Stimulated activated memory B cell treated with anti-CD40 and anti-IgM and Interleukin-4, amounts not matched to agents 10 μg/mL and 1 μg/mL and 100 μg/mL, for 72 hours (primary cell): ENCODE measurements around the gene RNF111.
A peak's percentile ranks its signal among the peaks of the same experiment; 100 is the strongest.
"Not testable (repeated sequence)": the region's sequence is repeated elsewhere in the genome, so short reads cannot be mapped to it uniquely, and the experiment has no call there.

Experiments used
- ATAC-seq: fragments of 150-1000 bp; cut with Tn5 transposase; 2 replicates; pipeline ENCODE4 v1.10.0; 2021
- H3K27ac Mint-ChIP-seq: one replicate; pipeline ENCODE4 v1.8.0; 2022; ENCODE audit warnings: mild to moderate bottlenecking, mixed read lengths
- H3K27me3 Mint-ChIP-seq: one replicate; pipeline ENCODE4 v1.8.0; 2022; ENCODE audit warnings: mixed read lengths
- H3K36me3 Mint-ChIP-seq: one replicate; pipeline ENCODE4 v1.8.0; 2022; ENCODE audit warnings: mixed read lengths
- H3K4me1 Mint-ChIP-seq: one replicate; pipeline ENCODE4 v1.8.0; 2022; ENCODE audit warnings: mixed read lengths
- H3K4me3 Mint-ChIP-seq: one replicate; pipeline ENCODE4 v1.8.0; 2022; ENCODE audit warnings: mild to moderate bottlenecking, moderate library complexity, mixed read lengths
- H3K9me3 Mint-ChIP-seq: one replicate; pipeline ENCODE4 v1.8.0; 2022; ENCODE audit warnings: mixed read lengths

The RNF111 gene

GRCh38 chr15:59124261-59124660 lies 136.8 kb downstream of the RNF111 start:
- no peak for ATAC-seq
- Mint-ChIP-seq H3K36me3 (peaks cover 29% of the 10 kb centered on the region), H3K27me3 (no peaks in the 10 kb centered on the region)

GRCh38 chr15:59125683-59126082 lies 138.2 kb downstream of the RNF111 start:
- not testable (repeated sequence) for H3K27me3 Mint-ChIP-seq, H3K27ac Mint-ChIP-seq, H3K4me3 Mint-ChIP-seq, ATAC-seq
- H3K9me3 Mint-ChIP-seq: peaks cover 23% of the 10 kb centered on the region
- peaks cover 43% of the 10 kb centered on the region for H3K36me3 Mint-ChIP-seq
- peaks cover 26% of the 10 kb centered on the region for H3K4me1 Mint-ChIP-seq

More at GRCh38 chr15:59124261-59124660, 136.8 kb downstream of the RNF111 start:
- Mint-ChIP-seq H3K27ac (no peak overlapping the region), H3K4me3 (no peak overlapping the region), H3K4me1 (peaks cover 24% of the 10 kb centered on the region), H3K9me3 (peaks cover 14% of the 10 kb centered on the region)

GRCh38 chr15:59127255-59127654 lies 139.8 kb downstream of the RNF111 start:
- not testable (repeated sequence) for ATAC-seq, H3K27ac Mint-ChIP-seq, H3K27me3 Mint-ChIP-seq, H3K4me3 Mint-ChIP-seq
- H3K36me3 Mint-ChIP-seq: peaks cover 52% of the 10 kb centered on the region
- H3K4me1 Mint-ChIP-seq: peaks cover 26% of the 10 kb centered on the region
- H3K9me3 Mint-ChIP-seq: peaks cover 23% of the 10 kb centered on the region

GRCh38 chr15:59131456-59131855 lies 144.0 kb downstream of the RNF111 start:
- no peak for ATAC-seq
- Mint-ChIP-seq H3K4me1 (peaks cover 26% of the 10 kb centered on the region), H3K4me3 (no peak overlapping the region), H3K36me3 (peaks cover 85% of the 10 kb centered on the region), H3K27ac (no peak overlapping the region), H3K9me3 (peaks cover 23% of the 10 kb centered on the region), H3K27me3 (no peaks in the 10 kb centered on the region)

- H3K27me3 Mint-ChIP-seq: no peaks in the 10 kb centered on the region
- H3K9me3 Mint-ChIP-seq: peaks cover 22% of the 10 kb centered on the region
- H3K27ac Mint-ChIP-seq: no peak overlapping the region
- H3K4me1 Mint-ChIP-seq: peaks cover 24% of the 10 kb centered on the region
- ATAC-seq: no peak
- no peak overlapping the region for H3K4me3 Mint-ChIP-seq
- peaks cover 89% of the 10 kb centered on the region for H3K36me3 Mint-ChIP-seq
Measured at GRCh38 chr15:59131969-59132562, 144.6 kb downstream of the RNF111 start.

- no peak overlapping the region for H3K4me3 Mint-ChIP-seq
- H3K27ac Mint-ChIP-seq: no peak overlapping the region
- peaks cover 23% of the 10 kb centered on the region for H3K4me1 Mint-ChIP-seq
- no peaks in the 10 kb centered on the region for H3K27me3 Mint-ChIP-seq
- peaks cover 12% of the 10 kb centered on the region for H3K9me3 Mint-ChIP-seq
- peaks cover 92% of the 10 kb centered on the region for H3K36me3 Mint-ChIP-seq
- no peak for ATAC-seq
Measured at GRCh38 chr15:59133929-59134427, 146.5 kb downstream of the RNF111 start.

- ATAC-seq: peak; percentile 37
- no peak overlapping the region for H3K4me3 Mint-ChIP-seq
Measured at GRCh38 chr15:59137566-59137965, 150.1 kb downstream of the RNF111 start.

GRCh38 chr15:59138243-59138642 lies 150.8 kb downstream of the RNF111 start:
- H3K27me3 Mint-ChIP-seq: no peaks in the 10 kb centered on the region
- H3K9me3 Mint-ChIP-seq: no peaks in the 10 kb centered on the region
- peaks cover 76% of the 10 kb centered on the region for H3K36me3 Mint-ChIP-seq
- H3K27ac Mint-ChIP-seq: peak overlapping the region; percentile 12
- peak; percentile 87 for ATAC-seq
- H3K4me1 Mint-ChIP-seq: peaks cover 36% of the 10 kb centered on the region
- H3K4me3 Mint-ChIP-seq: no peak overlapping the region

More at GRCh38 chr15:59137566-59137965, 150.1 kb downstream of the RNF111 start:
- Mint-ChIP-seq H3K27me3 (no peaks in the 10 kb centered on the region), H3K4me1 (peaks cover 36% of the 10 kb centered on the region), H3K27ac (peak overlapping the region; percentile 12), H3K36me3 (peaks cover 79% of the 10 kb centered on the region), H3K9me3 (no peaks in the 10 kb centered on the region)

GRCh38 chr15:59140422-59141226 lies 153.2 kb downstream of the RNF111 start:
- Mint-ChIP-seq H3K27ac (peak overlapping the region; percentile 12), H3K9me3 (no peaks in the 10 kb centered on the region), H3K4me1 (peaks cover 36% of the 10 kb centered on the region), H3K36me3 (peaks cover 57% of the 10 kb centered on the region), H3K4me3 (no peak overlapping the region), H3K27me3 (no peaks in the 10 kb centered on the region)
- ATAC-seq: no peak

GRCh38 chr15:59143281-59143680 lies 155.8 kb downstream of the RNF111 start:
- H3K4me3 Mint-ChIP-seq: no peak overlapping the region
- H3K4me1 Mint-ChIP-seq: peaks cover 25% of the 10 kb centered on the region
- peaks cover 35% of the 10 kb centered on the region for H3K36me3 Mint-ChIP-seq
- no peak for ATAC-seq
- no peak overlapping the region for H3K27ac Mint-ChIP-seq
- H3K9me3 Mint-ChIP-seq: no peaks in the 10 kb centered on the region
- no peaks in the 10 kb centered on the region for H3K27me3 Mint-ChIP-seq

GRCh38 chr15:59144594-59144993 lies 157.1 kb downstream of the RNF111 start:
- peaks cover 35% of the 10 kb centered on the region for H3K36me3 Mint-ChIP-seq
- H3K27me3 Mint-ChIP-seq, H3K27ac Mint-ChIP-seq: not testable (repeated sequence)

More at GRCh38 chr15:59144594-59144993, 157.1 kb downstream of the RNF111 start:
- H3K4me1 Mint-ChIP-seq: peaks cover 12% of the 10 kb centered on the region
- H3K4me3 Mint-ChIP-seq, ATAC-seq, H3K9me3 Mint-ChIP-seq: not testable (repeated sequence)
